HG03521 (cell line): ENCODE measurements around the gene TRIM17.

Experiments
- ATAC-seq: cut with Tn5 transposase; IDR thresholded peaks from one replicate; pipeline ENCODE4 v1.9.1; 2021; ENCODE audit warnings: mild to moderate bottlenecking, moderate library complexity; ENCODE audit not compliant: unreplicated experiment

Gene TRIM17

GRCh38 chr1:228404107-228404720, 12.4 kb downstream of the TRIM17 start:
- ATAC-seq, result no peak

- no peak for ATAC-seq
These were observed 13.4 kb downstream of the TRIM17 start for GRCh38 chr1:228403231-228403631.

GRCh38 chr1:228402641-228403025, 14.0 kb downstream of the TRIM17 start:
- no peak for ATAC-seq

- no peak for ATAC-seq
These were observed 14.7 kb downstream of the TRIM17 start for GRCh38 chr1:228401782-228402640.

- no peak for ATAC-seq
These were observed 15.8 kb downstream of the TRIM17 start for GRCh38 chr1:228400692-228401454.

GRCh38 chr1:228400237-228400651, 16.4 kb downstream of the TRIM17 start:
- no peak for ATAC-seq

GRCh38 chr1:228399531-228400236, 17.0 kb downstream of the TRIM17 start:
- ATAC-seq, result no peak

- no peak for ATAC-seq
These were observed 17.8 kb downstream of the TRIM17 start for GRCh38 chr1:228398741-228399461.

GRCh38 chr1:228397966-228398365, 18.7 kb downstream of the TRIM17 start:
- ATAC-seq, result no peak

GRCh38 chr1:228396770-228397662, 19.6 kb downstream of the TRIM17 start:
- ATAC-seq, result no peak

GRCh38 chr1:228394571-228395394, 21.9 kb downstream of the TRIM17 start:
- no peak for ATAC-seq

- no peak for ATAC-seq
These were observed 22.7 kb downstream of the TRIM17 start for GRCh38 chr1:228393811-228394570.

GRCh38 chr1:228393268-228393701, 23.4 kb downstream of the TRIM17 start:
- no peak for ATAC-seq

GRCh38 chr1:228392111-228392936, 24.3 kb downstream of the TRIM17 start:
- ATAC-seq, result no peak

GRCh38 chr1:228391411-228392020, 25.1 kb downstream of the TRIM17 start:
- ATAC-seq, result no peak

GRCh38 chr1:228390649-228391048, 26.0 kb downstream of the TRIM17 start:
- no peak for ATAC-seq
